ENCODE results near the gene CREB5.

Gene CREB5

DNA sequence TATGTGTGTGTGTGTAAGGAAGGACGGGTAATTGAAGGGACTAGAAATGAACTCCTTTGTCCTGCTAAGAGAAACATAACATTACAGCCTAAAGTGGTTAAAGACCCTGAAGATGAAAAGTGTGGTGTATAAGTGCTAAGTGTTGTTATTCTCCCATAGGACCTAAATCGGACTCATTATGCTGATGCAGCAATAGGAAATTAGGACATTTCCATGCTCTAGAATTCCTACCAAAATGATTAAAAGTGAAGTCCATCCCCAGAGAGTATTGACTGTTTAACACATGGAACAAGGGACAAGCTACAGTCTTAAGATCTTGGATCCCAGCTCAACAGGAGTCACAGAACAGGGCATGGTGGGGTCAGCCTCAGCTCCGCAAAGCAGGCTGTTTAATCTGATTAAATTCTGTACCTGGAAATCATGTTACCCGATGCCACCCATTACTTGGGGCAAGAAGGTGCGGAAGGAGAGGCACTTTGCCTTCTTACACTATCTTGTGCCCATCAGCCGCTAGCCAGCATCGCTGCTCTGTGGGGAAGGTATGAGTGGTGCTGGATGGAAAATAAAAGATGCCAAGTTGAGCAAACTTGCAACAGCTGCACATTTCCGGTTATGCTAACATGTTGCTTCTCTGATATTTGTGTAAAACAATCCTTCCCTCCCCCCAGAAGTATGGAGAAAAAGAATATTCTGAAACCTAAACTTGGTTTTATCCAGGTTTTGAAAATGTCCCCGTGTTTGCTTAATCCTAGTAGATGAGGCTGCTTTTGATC lies 100.5 kb downstream of the CREB5 start:
- DNase-seq (ENCODE audit: low read depth in 1 of 2, low spot score in 1 of 2) = no peak

DNA sequence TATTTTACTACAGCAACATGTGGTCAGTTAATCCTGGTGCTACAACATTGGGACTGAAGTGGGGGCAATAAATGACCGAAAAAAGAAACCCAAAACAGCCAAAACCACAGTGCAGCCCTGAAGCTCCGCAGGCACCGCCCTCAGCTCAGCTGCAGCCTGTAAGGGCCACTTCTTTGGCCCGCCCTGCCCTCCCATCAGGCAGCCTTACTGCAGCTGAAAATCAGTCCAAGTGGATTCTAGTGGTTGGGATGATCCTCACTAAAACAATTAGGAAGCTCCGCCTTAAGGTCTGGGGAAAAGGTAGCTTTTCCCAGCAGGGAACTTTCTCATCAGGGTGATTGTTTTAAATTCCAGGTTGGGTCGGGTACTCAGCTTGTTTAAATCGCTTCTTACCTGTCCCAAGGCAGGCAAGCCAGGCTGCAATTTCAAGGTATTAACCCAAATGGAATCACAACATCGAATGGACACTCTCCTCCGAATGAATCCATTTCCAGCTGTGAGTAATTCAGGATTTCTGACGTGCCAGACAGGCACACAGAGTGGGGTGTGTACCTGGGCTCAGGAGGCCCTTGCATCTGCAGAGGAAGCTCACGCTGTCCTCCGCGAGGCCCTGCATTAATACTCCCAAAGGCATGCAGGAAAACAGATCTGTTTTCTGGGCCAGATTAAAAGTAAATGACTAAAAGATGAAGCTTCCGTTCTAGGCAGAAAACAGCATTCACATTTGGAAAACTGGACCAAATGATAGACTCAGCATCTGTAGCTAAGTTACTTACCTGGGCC lies 104.3 kb downstream of the CREB5 start:
- no peak for DNase-seq (ENCODE audit: low read depth in 1 of 2, low spot score in 1 of 2)

DNA sequence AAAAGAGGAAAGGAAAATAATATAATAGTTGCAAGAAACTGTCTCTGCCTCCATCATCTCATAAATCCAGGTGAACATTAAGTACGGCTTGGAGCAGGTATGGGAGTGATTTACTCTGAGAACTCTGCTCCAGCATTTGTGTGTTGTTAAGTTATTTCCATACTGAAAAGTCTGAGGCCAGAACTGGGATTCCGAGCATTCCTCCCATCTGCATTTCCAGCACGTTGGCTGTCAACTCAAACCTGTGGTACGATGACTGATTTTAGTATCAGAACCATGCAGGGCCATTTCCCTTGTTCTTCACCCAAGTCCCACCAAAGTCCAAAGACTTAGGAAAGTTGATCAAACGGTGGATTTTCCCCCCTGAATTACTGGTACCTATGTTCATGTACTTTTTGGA lies 104.9 kb downstream of the CREB5 start:
- no peak for DNase-seq (ENCODE audit: low read depth in 1 of 2, low spot score in 1 of 2)

DNA sequence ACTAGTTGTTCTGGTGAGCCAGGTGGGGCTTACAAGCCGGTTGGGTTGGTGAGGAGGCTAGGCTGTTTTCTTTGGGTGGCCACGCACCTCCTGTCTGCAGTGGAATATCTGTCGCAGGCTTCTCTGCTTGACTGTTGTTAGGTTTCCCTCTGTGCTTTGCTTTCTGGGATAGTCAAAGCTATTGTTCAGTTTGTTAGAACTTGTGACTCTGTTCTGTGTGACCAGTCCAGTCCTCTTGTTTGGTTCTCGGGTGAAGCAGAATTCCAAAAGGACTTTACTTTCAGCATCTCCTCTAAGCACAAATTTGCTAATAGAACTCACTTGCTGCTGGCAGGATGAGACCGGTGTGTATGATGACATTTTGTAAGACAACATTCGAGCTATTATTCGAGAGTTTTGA lies 105.3 kb downstream of the CREB5 start:
- DNase-seq (ENCODE audit: low read depth in 1 of 2, low spot score in 1 of 2) = no peak

DNA sequence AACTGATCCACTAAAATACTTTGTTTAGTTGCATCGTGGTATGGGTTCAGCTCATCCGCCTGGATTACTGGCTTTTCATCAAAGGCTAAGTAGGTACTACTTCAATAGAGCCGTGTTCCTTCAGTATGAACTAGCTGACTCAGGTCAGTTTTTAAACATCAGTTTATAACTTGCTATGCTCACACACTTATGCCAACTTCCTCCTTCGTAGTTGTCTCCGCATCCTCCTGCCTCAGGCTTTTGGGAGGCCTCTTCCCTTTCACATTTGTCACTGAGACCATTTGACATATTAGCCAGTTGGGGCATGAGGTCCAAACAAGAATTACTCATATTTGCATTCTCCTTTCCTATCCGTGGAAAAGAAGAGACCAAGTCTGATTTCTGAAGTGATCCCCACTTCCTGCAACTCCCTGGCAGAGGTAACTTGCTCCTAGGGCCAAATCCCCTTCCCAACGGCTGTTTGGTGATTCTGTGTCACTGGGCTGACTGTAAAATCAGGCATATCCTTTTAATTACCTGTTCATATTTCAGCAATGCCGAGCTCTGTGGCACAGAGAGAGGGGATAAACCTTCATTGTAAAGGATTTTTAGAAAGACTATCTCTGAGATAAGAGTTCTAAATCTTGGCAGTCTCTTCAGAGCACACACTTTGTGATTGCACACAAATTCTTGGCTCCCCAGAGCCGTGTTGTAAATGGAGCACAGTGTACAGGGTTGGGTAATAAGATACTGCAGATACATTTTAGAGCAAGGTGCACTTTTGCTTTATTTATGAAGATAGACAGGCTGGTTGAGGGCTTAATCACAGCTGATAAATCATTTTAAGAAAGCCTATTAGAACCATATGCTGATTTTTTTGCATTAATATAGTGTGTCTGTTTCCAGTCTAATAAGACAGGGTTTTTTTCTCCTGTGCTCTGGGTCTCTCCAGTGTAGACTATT lies 108.0 kb downstream of the CREB5 start:
- no peak for DNase-seq (ENCODE audit: low read depth in 1 of 2, low spot score in 1 of 2)

DNA sequence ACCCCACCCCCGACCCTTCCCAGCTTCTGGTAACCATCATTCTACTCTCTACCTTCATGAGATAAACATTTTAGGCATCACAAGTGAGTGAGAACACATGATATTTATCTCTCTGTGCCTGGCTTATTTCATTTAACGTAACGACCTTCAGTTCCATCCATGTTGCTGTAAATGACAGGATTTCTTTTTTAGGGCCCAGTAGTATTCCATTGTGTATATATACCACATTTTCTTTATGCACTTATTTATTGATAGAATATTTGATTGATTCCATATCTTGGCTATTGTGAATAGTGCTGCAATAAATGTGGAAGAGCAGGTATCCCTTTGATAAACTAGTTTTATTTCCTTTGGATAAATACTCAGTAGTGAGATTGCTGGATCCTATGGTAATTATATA lies 112.7 kb downstream of the CREB5 start:
- DNase-seq (ENCODE audit: low read depth in 1 of 2, low spot score in 1 of 2) = no peak

DNA sequence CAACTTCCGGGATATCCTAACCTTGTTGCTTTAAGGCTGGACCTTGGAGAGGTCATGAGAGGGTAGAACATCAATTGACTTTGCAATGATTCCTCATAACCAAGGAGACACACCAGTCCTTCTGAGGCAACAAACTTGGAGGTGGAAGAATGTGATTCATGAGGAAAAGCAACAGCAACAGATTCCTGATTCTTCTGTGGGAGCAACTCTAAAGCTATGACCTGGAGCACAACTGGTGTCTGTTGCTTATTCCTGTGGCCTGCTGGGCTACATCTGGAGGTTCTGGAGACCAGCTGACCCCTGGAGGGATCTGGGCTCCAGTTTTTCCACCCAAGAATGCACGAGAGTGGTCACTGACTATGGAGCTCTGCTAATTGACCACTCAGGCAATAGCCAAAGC lies 116.6 kb downstream of the CREB5 start:
- no peak for DNase-seq (ENCODE audit: low read depth in 1 of 2, low spot score in 1 of 2)

DNA sequence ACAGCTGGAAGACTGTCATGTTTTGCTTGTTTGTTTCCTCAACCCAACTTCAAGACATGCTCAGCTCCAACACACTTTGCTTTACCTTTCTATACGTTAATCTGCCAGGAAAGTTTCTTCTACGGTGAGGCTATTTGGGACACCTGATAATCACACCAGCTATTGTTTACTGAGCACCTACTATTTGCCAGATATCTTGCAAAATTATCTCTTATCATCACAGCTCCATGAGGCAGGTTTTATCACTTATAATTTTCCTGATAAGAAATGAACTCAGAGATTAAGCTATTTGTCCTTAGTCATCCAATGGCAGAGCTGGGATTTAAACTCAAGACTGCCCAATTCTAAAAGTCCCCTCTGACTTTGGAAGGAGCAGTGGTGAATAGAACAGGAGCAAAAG lies 117.4 kb downstream of the CREB5 start:
- no peak for DNase-seq (ENCODE audit: low read depth in 1 of 2, low spot score in 1 of 2)

DNA sequence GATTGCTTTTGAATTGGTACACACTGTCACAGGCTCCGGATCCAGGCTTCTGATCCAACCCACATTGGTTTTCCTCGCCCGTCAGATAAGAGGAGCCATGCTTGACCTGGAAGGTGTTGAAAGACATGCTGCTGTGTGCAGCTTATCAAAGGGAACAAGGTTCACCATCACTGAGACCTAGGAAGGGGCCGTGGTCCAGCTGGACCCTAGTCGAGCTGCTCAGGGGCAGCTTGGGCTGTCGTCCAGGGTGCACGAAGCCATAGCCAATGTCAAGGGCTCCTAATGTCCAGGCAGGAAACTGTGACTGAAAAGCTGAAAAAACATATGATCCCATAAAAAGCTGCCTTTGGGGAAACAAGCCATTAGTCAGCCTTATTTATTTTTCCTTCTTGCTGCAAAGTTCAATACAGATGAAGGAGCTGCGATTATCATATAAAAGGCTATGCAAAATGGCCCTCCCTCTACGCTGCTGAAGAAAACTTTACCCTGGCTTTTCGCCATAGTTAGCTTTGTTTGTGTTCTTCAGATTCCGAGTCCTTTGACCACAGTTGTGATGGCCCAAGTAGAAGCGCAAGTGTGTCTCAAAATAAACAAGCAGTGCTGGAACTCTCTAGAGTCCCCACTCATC lies 118.0 kb downstream of the CREB5 start:
- no peak for DNase-seq (ENCODE audit: low read depth in 1 of 2, low spot score in 1 of 2)

DNA sequence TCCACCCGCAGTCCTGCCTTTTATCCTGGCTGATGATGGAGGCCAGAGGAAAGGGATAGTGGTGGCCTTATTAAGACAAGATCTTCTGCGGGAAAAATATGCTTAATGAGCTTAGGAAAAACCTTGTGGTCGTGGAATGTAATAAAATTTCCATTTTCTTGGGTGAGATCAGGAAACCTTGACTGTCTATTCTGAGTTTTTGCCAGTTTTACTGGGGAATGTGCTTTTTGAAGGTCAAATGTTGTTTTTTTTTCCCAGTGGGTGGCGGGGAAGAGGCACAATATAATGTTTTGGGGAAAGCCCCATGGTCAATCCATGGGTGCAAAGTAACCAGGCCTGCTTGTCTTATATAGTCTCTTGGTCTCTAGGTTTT lies 118.5 kb downstream of the CREB5 start:
- no peak for DNase-seq (ENCODE audit: low read depth in 1 of 2, low spot score in 1 of 2)

DNA sequence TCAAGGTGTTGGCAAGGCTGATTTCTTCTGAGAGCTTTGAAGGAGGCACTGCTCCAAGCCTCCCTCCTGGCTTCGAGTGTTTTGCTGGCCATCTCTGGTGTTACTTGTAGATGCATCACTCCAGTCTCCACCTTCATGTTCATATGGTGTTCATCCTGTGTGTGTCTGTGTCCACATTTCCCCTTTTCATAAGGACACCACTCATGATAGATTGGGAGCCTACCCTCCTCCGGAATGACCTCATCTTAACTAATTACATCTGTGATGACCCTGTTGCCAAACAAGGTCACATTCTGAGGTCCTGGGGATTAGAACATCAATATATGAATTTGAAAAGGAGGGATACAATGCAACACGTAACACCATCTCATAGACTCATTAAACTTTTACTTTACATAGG lies 119.0 kb downstream of the CREB5 start:
- no peak for DNase-seq (ENCODE audit: low read depth in 1 of 2, low spot score in 1 of 2)

DNA sequence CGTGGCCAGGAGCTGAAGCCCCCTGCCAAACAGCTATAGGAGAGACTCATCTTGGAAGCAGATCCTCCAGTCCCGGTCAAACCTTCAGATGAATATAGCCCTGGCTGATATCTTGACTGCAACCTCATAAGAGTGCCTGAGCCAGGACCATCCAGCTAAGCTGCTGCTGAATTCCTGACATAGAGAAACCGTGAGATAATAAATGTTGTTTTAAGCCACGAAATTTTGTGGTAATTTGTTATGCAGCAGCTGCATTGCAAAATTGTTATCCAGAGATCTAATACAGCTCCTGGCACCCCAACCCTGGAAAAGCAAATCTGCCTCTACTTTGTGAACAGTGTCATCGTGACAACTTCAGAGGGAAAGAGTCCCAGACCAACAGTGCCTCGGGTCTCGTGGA lies 119.9 kb downstream of the CREB5 start:
- DNase-seq (ENCODE audit: low read depth in 1 of 2, low spot score in 1 of 2) = no peak

DNA sequence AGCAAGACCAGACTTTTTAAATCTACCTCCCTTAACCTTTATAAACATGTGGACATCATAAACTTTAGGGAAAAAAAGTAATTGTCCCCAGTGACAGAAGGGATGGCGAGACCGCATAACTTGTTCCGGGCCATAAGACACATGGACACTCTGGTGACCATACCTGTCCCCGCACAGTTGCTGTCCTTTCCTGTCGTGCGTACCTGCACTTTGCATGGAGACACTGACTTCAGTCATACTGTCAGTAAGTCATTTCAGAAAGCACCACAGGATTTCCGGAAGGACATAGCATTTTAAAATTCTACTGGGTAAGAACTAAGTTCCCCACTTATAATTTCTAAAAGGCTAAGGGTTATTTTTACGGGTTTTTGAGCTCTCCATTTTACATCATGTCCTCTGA lies 120.9 kb downstream of the CREB5 start:
- no peak for DNase-seq (ENCODE audit: low read depth in 1 of 2, low spot score in 1 of 2)

DNA sequence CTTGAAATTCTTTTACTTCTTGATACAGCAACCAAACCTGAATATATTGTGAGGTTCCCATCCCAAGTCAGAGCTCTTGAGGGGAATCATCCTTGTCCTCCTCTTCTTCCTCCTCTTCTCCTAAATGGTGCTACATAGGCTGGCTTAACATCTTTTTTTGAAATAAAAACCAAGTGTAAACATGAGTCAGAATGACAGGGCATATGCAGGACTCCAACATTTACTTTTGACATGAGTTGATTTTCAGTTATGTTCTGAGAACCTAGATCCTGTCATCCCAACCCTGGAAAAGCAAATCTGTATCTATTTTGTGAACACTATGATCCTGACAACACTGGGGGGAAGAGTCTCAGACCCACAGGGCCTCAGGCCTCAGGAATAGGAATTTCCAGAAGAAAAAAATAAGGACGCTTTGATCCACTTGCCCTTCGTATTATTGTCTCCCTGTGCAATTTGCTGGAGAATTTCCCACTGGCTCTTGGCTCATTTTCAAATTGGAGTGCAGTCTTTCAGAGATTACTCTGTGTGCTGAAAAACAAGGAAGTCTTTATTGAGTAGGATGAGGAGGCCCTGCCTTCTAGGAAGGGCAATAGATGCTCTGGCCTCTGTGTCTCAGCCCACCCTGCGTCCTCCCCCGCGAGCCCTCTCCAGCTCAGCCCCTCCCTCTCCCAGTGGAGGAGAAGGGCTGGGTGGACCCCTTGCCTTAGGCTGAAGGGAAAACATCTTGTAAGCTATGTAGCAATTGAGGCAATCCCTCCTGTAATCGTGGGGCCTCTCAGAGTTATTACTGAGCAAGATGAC lies 121.6 kb downstream of the CREB5 start:
- no peak for DNase-seq (ENCODE audit: low read depth in 1 of 2, low spot score in 1 of 2)

DNA sequence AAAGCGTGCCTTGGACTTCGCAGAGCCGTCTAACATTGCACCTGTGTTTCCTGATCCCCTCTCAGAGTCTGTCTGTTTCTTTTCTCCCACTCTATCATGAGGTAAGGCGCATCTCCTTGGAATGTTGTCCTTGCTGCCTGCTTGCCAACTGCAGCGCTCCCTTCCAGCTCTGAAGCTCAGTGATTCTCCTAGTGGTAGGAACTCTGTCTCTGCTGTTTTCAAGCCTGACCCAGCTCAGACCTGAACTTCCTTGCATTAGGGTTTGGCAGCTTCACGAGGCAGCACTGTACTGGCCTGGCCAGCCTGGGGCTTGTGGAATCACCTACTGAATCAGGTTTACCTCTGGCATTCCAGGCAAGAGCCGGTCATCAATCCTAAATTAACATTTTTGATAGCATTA lies 123.9 kb downstream of the CREB5 start:
- DNase-seq (ENCODE audit: low read depth in 1 of 2, low spot score in 1 of 2) = no peak

DNA sequence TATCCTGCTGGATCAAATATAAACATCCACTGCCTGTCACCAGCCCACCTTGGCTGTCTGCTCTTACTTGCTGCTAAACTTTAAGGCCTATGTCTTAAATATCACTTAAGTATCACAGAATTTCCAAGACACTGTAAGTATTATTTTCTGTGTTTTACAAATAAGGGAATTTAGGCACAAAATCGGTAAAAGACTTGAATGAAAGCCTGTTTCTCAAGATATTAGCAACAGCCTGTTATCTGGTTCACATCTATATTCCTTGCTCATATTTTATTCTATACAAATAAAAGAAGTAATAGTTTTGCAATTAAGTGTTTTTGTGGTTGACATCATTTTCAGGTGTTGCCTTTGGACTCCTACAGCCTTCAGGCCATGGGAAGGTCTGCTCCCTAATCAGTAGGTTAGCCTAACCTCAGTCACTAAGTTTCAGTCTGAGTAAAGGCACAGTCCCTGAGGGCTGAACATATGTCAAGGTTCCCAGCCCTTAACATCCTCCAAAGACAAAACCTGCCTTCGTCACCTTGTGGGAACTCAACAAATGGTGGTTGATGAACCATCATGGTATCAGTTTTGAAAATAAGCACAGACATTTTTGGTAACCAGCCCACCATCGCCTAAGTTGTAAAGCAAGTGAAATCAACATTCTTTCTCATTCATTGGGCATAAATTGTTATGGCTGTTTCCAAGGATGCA lies 127.1 kb downstream of the CREB5 start:
- no peak for DNase-seq (ENCODE audit: low read depth in 1 of 2, low spot score in 1 of 2)

DNA sequence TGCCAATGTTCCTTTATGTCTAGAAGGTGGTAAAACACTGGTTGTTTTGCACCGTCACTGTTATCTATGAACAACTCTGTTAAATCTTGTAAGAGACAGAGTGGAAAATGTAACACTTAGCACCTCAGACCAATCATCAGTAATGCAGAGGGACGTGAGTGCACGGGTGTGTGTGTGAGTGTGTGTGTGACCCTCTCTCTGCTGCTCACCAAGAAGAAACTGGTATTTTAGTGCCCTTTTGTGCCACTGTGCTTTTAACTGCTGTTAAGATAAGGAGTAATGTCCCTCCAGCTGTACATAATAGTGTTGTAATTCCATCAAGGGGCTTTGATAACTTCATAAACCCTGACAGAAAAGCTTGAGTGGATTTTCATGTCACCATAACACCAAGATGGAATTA lies 130.1 kb downstream of the CREB5 start:
- DNase-seq (ENCODE audit: low read depth in 1 of 2, low spot score in 1 of 2) = no peak

DNA sequence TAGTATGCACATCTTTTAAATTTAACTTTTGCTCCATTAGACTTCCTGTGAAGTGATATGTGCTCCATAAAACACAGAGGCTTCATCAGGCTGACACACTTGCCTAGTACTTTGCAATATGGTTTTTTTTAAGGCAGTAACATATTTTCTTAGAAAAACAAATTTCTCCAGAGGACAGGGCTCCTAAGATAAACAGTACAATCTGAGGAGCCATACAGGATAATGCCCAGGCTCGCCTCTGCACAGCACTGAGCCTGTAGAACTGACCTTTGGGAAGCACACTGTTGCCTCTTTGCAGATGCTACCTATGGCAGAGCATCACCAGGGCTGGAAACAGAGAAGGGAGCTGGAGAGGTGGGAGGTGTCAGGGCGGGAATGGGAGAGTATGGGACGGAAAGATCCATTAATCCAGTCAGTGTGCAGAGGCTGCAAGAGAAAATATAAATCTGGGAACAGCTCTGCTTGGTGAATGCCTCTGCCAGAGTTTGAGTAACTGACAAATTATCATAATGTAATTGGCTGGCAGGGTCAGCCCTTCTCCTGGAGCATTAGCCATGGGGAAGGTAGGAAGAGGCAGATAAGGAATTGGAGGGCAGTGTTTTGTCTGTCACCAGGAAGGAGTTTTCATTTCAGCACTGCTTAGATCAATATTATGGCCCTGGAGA lies 132.3 kb downstream of the CREB5 start:
- no peak for DNase-seq (ENCODE audit: low read depth in 1 of 2, low spot score in 1 of 2)

DNA sequence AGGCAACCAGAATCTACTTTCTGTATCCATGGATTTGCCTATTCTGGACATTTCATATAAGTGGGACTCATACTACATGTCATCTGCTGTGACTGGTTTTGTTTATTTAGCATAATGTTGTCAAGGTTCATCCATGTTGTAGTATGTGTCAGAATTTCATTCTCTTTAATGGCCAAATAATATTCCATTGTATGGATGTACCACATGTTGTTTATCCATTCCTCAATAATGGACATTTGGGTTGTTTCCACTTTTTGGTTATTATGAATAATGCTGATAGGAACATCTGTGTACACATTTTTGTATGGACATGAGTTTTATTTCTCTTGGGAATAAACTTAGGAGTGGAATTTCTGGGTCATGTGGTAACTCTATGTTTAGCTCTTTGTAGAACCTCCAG lies 133.7 kb downstream of the CREB5 start:
- no peak for DNase-seq (ENCODE audit: low read depth in 1 of 2, low spot score in 1 of 2)

Data from stimulated activated CD4-positive, alpha-beta T cell treated with anti-CD3 and anti-CD28 coated beads, Interleukin-15, amount 100 ng/mL, for 1 hour (primary cell).